Measurements from ENCODE around the gene ATXN7L2. TPM values are rescaled to one million over a fixed set of nuclear protein-coding genes. Genes with fewer than 3 reads are reported as not detected.
A peak's percentile ranks its signal among the peaks of the same experiment; 100 is the strongest.

The ATXN7L2 gene
- total and polyA plus RNA-seq, 10 of the 15 experiments (the other 5 are each of a cell fraction or from before 2014, with no cell fraction given): 0.27 to 7.4 (median 4.9) TPM

DNA sequence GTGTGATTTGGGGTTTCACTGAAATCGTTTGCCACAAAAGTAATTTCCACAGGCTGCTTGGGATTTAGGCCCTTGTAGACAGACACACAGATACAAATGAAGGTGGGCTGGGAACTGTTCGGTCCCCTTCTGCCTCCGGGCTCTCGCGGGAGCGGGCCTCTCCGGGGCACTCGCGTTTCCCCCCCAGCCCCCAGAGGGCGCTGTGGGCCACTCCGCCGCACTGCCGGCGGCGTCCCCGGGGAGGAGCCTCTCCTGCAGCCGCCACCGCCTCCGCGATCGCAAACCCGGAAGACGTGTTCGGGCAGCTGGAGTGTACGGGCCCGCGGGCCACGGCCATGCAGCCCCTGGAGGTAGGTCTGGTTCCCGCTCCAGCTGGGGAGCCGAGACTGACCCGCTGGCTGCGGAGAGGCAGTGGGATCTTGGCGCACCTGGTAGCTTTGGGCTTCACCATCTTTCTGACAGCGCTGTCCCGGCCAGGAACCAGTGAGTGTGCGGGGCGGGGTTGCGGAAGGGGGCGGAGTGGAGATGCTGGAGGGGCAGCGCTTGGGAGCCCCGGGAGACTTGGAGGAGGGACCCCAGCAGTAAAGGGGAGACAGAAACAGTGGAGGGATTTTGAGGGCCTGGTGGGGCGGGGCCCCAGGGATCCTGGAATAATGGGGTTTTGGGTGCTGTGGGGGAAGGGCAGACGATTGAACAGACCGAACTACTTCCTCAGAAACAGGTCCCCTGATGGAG, 10.3 kb downstream of the ATXN7L2 start, which contains the start of gene CYB561D1 (continued):
- TF ChIP-seq, protein P1, sequence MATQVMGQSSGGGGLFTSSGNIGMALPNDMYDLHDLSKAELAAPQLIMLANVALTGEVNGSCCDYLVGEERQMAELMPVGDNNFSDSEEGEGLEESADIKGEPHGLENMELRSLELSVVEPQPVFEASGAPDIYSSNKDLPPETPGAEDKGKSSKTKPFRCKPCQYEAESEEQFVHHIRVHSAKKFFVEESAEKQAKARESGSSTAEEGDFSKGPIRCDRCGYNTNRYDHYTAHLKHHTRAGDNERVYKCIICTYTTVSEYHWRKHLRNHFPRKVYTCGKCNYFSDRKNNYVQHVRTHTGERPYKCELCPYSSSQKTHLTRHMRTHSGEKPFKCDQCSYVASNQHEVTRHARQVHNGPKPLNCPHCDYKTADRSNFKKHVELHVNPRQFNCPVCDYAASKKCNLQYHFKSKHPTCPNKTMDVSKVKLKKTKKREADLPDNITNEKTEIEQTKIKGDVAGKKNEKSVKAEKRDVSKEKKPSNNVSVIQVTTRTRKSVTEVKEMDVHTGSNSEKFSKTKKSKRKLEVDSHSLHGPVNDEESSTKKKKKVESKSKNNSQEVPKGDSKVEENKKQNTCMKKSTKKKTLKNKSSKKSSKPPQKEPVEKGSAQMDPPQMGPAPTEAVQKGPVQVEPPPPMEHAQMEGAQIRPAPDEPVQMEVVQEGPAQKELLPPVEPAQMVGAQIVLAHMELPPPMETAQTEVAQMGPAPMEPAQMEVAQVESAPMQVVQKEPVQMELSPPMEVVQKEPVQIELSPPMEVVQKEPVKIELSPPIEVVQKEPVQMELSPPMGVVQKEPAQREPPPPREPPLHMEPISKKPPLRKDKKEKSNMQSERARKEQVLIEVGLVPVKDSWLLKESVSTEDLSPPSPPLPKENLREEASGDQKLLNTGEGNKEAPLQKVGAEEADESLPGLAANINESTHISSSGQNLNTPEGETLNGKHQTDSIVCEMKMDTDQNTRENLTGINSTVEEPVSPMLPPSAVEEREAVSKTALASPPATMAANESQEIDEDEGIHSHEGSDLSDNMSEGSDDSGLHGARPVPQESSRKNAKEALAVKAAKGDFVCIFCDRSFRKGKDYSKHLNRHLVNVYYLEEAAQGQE (IDR thresholded peaks at IDR 0.05; ENCODE audit: low read depth, low read length): no peak
- TF ChIP-seq CHD2 (IDR thresholded peaks at IDR 0.05; ENCODE audit: borderline replicate concordance, low read depth, low read length): peak; percentile 98
- no peak for TF ChIP-seq NFXL1 (IDR thresholded peaks at IDR 0.05; ENCODE audit: borderline replicate concordance)
- TF ChIP-seq, protein P2, sequence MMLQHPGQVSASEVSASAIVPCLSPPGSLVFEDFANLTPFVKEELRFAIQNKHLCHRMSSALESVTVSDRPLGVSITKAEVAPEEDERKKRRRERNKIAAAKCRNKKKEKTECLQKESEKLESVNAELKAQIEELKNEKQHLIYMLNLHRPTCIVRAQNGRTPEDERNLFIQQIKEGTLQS (IDR thresholded peaks at IDR 0.05; ENCODE audit: borderline replicate concordance, extremely low read depth, low read depth, low read length): no peak
- no peak for TF ChIP-seq CHD4 (IDR thresholded peaks at IDR 0.05)
- TF ChIP-seq, protein P3, sequence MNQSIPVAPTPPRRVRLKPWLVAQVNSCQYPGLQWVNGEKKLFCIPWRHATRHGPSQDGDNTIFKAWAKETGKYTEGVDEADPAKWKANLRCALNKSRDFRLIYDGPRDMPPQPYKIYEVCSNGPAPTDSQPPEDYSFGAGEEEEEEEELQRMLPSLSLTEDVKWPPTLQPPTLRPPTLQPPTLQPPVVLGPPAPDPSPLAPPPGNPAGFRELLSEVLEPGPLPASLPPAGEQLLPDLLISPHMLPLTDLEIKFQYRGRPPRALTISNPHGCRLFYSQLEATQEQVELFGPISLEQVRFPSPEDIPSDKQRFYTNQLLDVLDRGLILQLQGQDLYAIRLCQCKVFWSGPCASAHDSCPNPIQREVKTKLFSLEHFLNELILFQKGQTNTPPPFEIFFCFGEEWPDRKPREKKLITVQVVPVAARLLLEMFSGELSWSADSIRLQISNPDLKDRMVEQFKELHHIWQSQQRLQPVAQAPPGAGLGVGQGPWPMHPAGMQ (IDR thresholded peaks at IDR 0.05; ENCODE audit: borderline replicate concordance): no peak
- peak; percentile 73; the same call in 1 of the 2 replicates for TF ChIP-seq DPF2 (IDR thresholded peaks at IDR 0.05)
- no peak for TF ChIP-seq TBL1XR1 (IDR thresholded peaks at IDR 0.05; ENCODE audit: low read depth, low read length)
- no peak for TF ChIP-seq TCF7 (IDR thresholded peaks at IDR 0.05; ENCODE audit: borderline replicate concordance)
- no peak for TF ChIP-seq NFYB (IDR thresholded peaks at IDR 0.05; ENCODE audit: insufficient read depth, low read depth, low read length)
- TF ChIP-seq, protein P4, sequence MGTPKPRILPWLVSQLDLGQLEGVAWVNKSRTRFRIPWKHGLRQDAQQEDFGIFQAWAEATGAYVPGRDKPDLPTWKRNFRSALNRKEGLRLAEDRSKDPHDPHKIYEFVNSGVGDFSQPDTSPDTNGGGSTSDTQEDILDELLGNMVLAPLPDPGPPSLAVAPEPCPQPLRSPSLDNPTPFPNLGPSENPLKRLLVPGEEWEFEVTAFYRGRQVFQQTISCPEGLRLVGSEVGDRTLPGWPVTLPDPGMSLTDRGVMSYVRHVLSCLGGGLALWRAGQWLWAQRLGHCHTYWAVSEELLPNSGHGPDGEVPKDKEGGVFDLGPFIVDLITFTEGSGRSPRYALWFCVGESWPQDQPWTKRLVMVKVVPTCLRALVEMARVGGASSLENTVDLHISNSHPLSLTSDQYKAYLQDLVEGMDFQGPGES (IDR thresholded peaks at IDR 0.05): no peak
- TF ChIP-seq KDM1A (IDR thresholded peaks at IDR 0.05; ENCODE audit: borderline replicate concordance): no peak
- TF ChIP-seq, protein P5, sequence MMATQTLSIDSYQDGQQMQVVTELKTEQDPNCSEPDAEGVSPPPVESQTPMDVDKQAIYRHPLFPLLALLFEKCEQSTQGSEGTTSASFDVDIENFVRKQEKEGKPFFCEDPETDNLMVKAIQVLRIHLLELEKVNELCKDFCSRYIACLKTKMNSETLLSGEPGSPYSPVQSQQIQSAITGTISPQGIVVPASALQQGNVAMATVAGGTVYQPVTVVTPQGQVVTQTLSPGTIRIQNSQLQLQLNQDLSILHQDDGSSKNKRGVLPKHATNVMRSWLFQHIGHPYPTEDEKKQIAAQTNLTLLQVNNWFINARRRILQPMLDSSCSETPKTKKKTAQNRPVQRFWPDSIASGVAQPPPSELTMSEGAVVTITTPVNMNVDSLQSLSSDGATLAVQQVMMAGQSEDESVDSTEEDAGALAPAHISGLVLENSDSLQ (IDR thresholded peaks at IDR 0.05): peak; percentile 60
- TF ChIP-seq RAD21 (IDR thresholded peaks at IDR 0.05; ENCODE audit: insufficient read depth, low read depth, low read length): peak; percentile 41; the same call in 1 of the 2 replicates
- peak; percentile 32; the same call in 1 of the 2 replicates for TF ChIP-seq CREM (IDR thresholded peaks at IDR 0.05; ENCODE audit: low read depth)
- no peak for TF ChIP-seq HDAC2 (IDR thresholded peaks at IDR 0.05)
- TF ChIP-seq, protein P6, sequence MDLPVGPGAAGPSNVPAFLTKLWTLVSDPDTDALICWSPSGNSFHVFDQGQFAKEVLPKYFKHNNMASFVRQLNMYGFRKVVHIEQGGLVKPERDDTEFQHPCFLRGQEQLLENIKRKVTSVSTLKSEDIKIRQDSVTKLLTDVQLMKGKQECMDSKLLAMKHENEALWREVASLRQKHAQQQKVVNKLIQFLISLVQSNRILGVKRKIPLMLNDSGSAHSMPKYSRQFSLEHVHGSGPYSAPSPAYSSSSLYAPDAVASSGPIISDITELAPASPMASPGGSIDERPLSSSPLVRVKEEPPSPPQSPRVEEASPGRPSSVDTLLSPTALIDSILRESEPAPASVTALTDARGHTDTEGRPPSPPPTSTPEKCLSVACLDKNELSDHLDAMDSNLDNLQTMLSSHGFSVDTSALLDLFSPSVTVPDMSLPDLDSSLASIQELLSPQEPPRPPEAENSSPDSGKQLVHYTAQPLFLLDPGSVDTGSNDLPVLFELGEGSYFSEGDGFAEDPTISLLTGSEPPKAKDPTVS (IDR thresholded peaks at IDR 0.05; ENCODE audit: low read depth, low read length): no peak
- peak; percentile 76 for TF ChIP-seq PML (IDR thresholded peaks at IDR 0.05; ENCODE audit: low read length)
- peak; percentile 84 for TF ChIP-seq LARP7 (IDR thresholded peaks at IDR 0.05)
- TF ChIP-seq, protein P7, sequence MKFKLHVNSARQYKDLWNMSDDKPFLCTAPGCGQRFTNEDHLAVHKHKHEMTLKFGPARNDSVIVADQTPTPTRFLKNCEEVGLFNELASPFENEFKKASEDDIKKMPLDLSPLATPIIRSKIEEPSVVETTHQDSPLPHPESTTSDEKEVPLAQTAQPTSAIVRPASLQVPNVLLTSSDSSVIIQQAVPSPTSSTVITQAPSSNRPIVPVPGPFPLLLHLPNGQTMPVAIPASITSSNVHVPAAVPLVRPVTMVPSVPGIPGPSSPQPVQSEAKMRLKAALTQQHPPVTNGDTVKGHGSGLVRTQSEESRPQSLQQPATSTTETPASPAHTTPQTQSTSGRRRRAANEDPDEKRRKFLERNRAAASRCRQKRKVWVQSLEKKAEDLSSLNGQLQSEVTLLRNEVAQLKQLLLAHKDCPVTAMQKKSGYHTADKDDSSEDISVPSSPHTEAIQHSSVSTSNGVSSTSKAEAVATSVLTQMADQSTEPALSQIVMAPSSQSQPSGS (IDR thresholded peaks at IDR 0.05; ENCODE audit: low read length): no peak

Measured in GM12878 (cell line).